Panc1 (cell line): Measurements from ENCODE around the gene REPIN1. TPM values are rescaled to one million over a fixed set of nuclear protein-coding genes. Genes with fewer than 3 reads are reported as not detected.

Experiments
- ATAC-seq: fragments of 200-7000 bp; cut with Tn5 transposase; 2 replicates; pipeline ENCODE4 v1.9.1; 2020; ENCODE audit warnings: mild to moderate bottlenecking, moderate library complexity
- BruUV-seq: library from RNA; stranded (reverse); fragments of 400-500 nt; replicated peaks from 2 replicates; lab custom pipeline; 2021; lab: Mats Ljungman, UMichigan
- CTCF ChIA-PET: fragments of 300-600 bp; sonication (Branson Sonifier 250); formaldehyde crosslinking; loops from one replicate; lab custom pipeline; 2022; ENCODE audit warnings: antibody characterized with exemption; lab: Charles Lee
- POLR2A ChIA-PET: fragments of 300-600 bp; sonication (Branson Sonifier 250); formaldehyde crosslinking; loops from one replicate; lab custom pipeline; 2022; ENCODE audit warnings: antibody characterized with exemption; lab: Charles Lee
- DNase-seq: peaks from one replicate; pipeline ENCODE4 v3.0.0-alpha.2; 2010; ENCODE audit warnings: low read depth, low spot score
- H3K27ac ChIP-seq: 2 replicates; pipeline ENCODE4 v1.5.1; 2011; ENCODE audit warnings: mild to moderate bottlenecking, low read length, inconsistent platforms
- H3K27me3 ChIP-seq: fragments of 200-500 bp; sonication (Bioruptor generic); 2 replicates; pipeline ENCODE4 v1.6.0; 2014; ENCODE audit warnings: low read length, inconsistent platforms; ENCODE audit not compliant: control insufficient read depth, insufficient read depth
- H3K36me3 ChIP-seq: fragments of 200-500 bp; sonication (Bioruptor generic); 2 replicates; pipeline ENCODE4 v1.5.1; 2014; ENCODE audit warnings: inconsistent platforms, mild to moderate bottlenecking, low read length, moderate library complexity; ENCODE audit not compliant: control insufficient read depth, insufficient read depth
- H3K4me1 ChIP-seq: 2 replicates; pipeline ENCODE4 v1.5.1; 2011; ENCODE audit warnings: inconsistent platforms, mild to moderate bottlenecking, low read length, moderate library complexity; ENCODE audit not compliant: control insufficient read depth, insufficient read depth
- H3K4me3 ChIP-seq, 2 experiments: 2 replicates each; pipeline ENCODE4 v1.5.1; 2011 to 2012; ENCODE audit warnings: low read depth in 2 of 2, low read length in 2 of 2, mild to moderate bottlenecking in 2 of 2, inconsistent platforms in 1 of 2, moderate library complexity in 1 of 2
- H3K9me3 ChIP-seq: fragments of 200-500 bp; sonication (Bioruptor generic); 2 replicates; pipeline ENCODE4 v1.5.1; 2014; ENCODE audit warnings: low read depth, mild to moderate bottlenecking, inconsistent platforms, low read length, moderate library complexity; ENCODE audit not compliant: control insufficient read depth, insufficient read depth
- POLR2AphosphoS5 ChIP-seq: IDR thresholded peaks from 2 replicates; pipeline ENCODE4 v1.6.1; 2012; ENCODE audit warnings: mild to moderate bottlenecking, low read depth, low read length, moderate library complexity
- SIN3A ChIP-seq: IDR thresholded peaks from 2 replicates; pipeline ENCODE4 v1.6.1; 2012; ENCODE audit warnings: low read depth, mild to moderate bottlenecking, low read length, moderate library complexity, borderline replicate concordance; ENCODE audit not compliant: insufficient read depth
- TCF7L2 ChIP-seq: IDR thresholded peaks from 2 replicates; pipeline ENCODE4 v1.6.1; 2011; ENCODE audit warnings: mild to moderate bottlenecking, low read depth, low read length, inconsistent platforms
- in situ Hi-C: cut with HindIII; loops from 2 replicates; pipeline ENCODE4 v1.10.0; 2016; ENCODE audit warnings: low sequenced_read_pairs, low pct_unique_long_range_greater_than_20kb
- intact Hi-C: fragments of 100-400 bp; cut with micrococcal nuclease; formaldehyde crosslinking; loops from one replicate; pipeline ENCODE4 v1.10.0; 2022; ENCODE audit not compliant: unreplicated experiment
- total RNA-seq: library from RNA; stranded (reverse); gene quantifications from one replicate; pipeline ENCODE4 v1.2.1, GENCODE V29; 2021; ENCODE audit not compliant: unreplicated experiment
- TF ChIP-seq, protein P1 (sequence below), 2 experiments: IDR thresholded peaks; 2 replicates each; pipeline ENCODE4 v1.6.1; 2011 to 2012; ENCODE audit warnings: low read depth in 2 of 2, control low read depth in 1 of 2, low read length in 1 of 2, mild to moderate bottlenecking in 1 of 2, moderate library complexity in 1 of 2; ENCODE audit not compliant: insufficient read depth in 1 of 2
- TF ChIP-seq, protein P2 (sequence below): fragments of 450-650 bp; IDR thresholded peaks from 2 replicates; pipeline ENCODE4 v1.5.1; 2017; ENCODE audit warnings: mild to moderate bottlenecking

Gene REPIN1
- total RNA-seq, 1 experiment from 2014 or later, result 209 TPM

DNA sequence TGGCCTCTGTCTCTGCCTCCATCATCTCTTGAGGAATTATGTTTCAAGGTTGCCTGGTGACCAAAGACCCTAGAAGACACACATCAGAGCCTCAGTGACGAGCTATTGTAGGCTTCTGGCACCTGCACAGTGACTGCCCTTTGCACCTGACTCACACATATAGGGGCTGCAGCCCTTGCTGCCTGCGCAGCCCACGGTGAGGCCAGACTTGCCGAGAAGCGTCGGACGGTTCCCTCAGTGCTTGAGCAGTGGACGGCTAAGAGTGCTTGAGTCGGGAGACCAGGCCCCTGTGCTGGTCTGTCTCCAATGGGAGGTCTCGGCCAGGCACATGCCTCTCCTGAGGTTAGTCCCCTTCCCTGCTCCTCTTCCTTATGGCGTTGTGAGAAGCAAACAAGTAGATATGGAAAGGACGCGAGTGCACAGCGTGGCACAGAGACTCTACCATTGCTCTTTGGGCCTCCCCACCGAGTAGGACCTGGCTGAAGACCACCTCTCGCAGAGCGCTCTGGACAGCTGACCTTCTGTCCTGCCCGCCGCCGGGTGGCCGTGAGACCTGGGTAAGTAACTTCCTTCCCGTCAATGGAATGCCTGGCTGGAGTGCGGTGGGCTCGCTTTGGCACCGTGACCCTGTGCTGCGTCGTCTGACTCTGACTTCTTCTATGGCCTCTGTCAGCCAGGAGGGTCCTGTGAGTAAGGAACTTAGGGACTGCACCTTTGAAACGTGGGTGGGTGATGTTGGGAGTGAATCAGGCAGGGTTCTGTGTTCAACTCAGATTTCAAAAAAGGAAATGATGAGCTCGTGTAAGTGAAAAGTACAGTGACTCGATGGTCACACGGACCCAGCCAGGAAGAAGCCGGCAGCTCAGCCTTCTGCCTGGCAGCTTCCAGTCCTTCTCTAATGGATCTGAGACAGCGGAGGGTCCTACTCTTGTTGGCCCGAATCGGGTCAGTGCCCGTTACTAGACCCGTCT lies 44.2 kb downstream of the REPIN1 start:
- H3K27me3 ChIP-seq, result no peaks in the 10 kb centered on the region
- BruUV-seq, result no TSS peak
- intact Hi-C loops, result no loop called here
- no peaks in the 10 kb centered on the region for H3K36me3 ChIP-seq
- H3K4me1 ChIP-seq, result no peaks in the 10 kb centered on the region
- POLR2A ChIA-PET, result no interaction called here
- DNase-seq, result no peak
- TF ChIP-seq, protein P1, sequence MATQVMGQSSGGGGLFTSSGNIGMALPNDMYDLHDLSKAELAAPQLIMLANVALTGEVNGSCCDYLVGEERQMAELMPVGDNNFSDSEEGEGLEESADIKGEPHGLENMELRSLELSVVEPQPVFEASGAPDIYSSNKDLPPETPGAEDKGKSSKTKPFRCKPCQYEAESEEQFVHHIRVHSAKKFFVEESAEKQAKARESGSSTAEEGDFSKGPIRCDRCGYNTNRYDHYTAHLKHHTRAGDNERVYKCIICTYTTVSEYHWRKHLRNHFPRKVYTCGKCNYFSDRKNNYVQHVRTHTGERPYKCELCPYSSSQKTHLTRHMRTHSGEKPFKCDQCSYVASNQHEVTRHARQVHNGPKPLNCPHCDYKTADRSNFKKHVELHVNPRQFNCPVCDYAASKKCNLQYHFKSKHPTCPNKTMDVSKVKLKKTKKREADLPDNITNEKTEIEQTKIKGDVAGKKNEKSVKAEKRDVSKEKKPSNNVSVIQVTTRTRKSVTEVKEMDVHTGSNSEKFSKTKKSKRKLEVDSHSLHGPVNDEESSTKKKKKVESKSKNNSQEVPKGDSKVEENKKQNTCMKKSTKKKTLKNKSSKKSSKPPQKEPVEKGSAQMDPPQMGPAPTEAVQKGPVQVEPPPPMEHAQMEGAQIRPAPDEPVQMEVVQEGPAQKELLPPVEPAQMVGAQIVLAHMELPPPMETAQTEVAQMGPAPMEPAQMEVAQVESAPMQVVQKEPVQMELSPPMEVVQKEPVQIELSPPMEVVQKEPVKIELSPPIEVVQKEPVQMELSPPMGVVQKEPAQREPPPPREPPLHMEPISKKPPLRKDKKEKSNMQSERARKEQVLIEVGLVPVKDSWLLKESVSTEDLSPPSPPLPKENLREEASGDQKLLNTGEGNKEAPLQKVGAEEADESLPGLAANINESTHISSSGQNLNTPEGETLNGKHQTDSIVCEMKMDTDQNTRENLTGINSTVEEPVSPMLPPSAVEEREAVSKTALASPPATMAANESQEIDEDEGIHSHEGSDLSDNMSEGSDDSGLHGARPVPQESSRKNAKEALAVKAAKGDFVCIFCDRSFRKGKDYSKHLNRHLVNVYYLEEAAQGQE (IDR thresholded peaks at IDR 0.05; ENCODE audit: insufficient read depth in 1 of 2, low read depth in 2 of 2, low read length in 1 of 2), result no peak
- TF ChIP-seq, protein P2, sequence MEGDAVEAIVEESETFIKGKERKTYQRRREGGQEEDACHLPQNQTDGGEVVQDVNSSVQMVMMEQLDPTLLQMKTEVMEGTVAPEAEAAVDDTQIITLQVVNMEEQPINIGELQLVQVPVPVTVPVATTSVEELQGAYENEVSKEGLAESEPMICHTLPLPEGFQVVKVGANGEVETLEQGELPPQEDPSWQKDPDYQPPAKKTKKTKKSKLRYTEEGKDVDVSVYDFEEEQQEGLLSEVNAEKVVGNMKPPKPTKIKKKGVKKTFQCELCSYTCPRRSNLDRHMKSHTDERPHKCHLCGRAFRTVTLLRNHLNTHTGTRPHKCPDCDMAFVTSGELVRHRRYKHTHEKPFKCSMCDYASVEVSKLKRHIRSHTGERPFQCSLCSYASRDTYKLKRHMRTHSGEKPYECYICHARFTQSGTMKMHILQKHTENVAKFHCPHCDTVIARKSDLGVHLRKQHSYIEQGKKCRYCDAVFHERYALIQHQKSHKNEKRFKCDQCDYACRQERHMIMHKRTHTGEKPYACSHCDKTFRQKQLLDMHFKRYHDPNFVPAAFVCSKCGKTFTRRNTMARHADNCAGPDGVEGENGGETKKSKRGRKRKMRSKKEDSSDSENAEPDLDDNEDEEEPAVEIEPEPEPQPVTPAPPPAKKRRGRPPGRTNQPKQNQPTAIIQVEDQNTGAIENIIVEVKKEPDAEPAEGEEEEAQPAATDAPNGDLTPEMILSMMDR, result no peak
- TF ChIP-seq POLR2AphosphoS5 (no peak), SIN3A (no peak), TCF7L2 (no peak)
- H3K27ac ChIP-seq, result no peak overlapping the region
- H3K9me3 ChIP-seq, result no peaks in the 10 kb centered on the region
- no peak overlapping the region for H3K4me3 ChIP-seq
- in situ Hi-C loops, result no loop called here
- CTCF ChIA-PET, result no interaction called here
- ATAC-seq, result no peak

DNA sequence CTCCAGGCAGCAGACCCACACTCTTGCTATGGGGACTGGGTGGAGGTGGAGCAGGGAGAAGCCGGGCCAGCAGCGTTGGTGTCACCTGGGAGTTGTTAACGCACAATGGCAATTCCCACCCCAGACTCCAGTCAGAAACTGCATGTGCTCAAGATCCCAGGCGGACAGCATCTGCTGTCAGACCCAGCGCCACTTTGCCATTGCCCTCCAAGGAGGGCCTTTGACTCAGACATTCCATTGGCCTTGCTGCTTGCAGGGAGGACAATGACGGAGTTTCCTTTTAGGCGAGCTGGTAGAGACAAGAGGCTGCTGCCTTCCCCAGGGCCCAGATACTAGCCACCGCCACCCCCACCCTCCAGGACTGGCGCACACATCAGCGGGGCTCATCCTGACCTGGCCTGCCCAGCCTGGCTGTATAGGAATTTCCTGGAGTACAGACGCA lies 45.0 kb downstream of the REPIN1 start:
- no peak for DNase-seq
- POLR2A ChIA-PET, result interaction anchor here (0.6 kb wide), 1 partner anchor 26 kb away, joined by 3 read pairs; no protein-coding TSS in a partner anchor
- CTCF ChIA-PET, result no interaction called here
- no peak for ATAC-seq
- intact Hi-C loops (no loop called here), in situ Hi-C loops (no loop called here)
- no peaks in the 10 kb centered on the region for H3K36me3 ChIP-seq
- H3K4me1 ChIP-seq, result no peaks in the 10 kb centered on the region
- no peak overlapping the region for H3K27ac ChIP-seq
- H3K9me3 ChIP-seq, result no peaks in the 10 kb centered on the region
- no peak overlapping the region for H3K4me3 ChIP-seq
- H3K27me3 ChIP-seq, result no peaks in the 10 kb centered on the region
- BruUV-seq, result no TSS peak
- TF ChIP-seq, protein P2, result no peak
- TF ChIP-seq, protein P1 (IDR thresholded peaks at IDR 0.05; ENCODE audit: insufficient read depth in 1 of 2, low read depth in 2 of 2, low read length in 1 of 2), result no peak
- TF ChIP-seq POLR2AphosphoS5, result no peak
- no peak for TF ChIP-seq TCF7L2
- TF ChIP-seq SIN3A, result no peak
